Neural progenitor cell (in vitro differentiated cells): Measurements from ENCODE around the gene SPDYC. TPM values are rescaled to one million over a fixed set of nuclear protein-coding genes. Genes with fewer than 3 reads are reported as not detected.

ENCODE experiments used
- DNase-seq: peaks from one replicate; pipeline ENCODE4 v3.0.0-alpha.2; 2016; ENCODE audit warnings: low spot score
- H2AFZ ChIP-seq: fragments of 200-600 bp; sonication (generic); replicated peaks from 2 replicates; pipeline ENCODE4 v1.6.1; 2016; ENCODE audit warnings: antibody characterized with exemption
- H3F3A ChIP-seq: fragments of 200-600 bp; sonication (generic); 2 replicates; pipeline ENCODE4 v1.6.1; 2016; ENCODE audit warnings: antibody characterized with exemption, low read depth
- H3K27ac ChIP-seq: fragments of 200-600 bp; sonication (generic); 2 replicates; pipeline ENCODE4 v1.5.1; 2016; ENCODE audit warnings: mild to moderate bottlenecking
- H3K27me3 ChIP-seq: fragments of 200-600 bp; sonication (generic); 2 replicates; pipeline ENCODE4 v1.6.1; 2016; ENCODE audit warnings: mild to moderate bottlenecking, moderate library complexity
- H3K36me3 ChIP-seq: fragments of 200-600 bp; sonication (generic); 2 replicates; pipeline ENCODE4 v1.5.1; 2016
- H3K4me1 ChIP-seq: fragments of 200-600 bp; sonication (generic); 2 replicates; pipeline ENCODE4 v1.6.1; 2016; ENCODE audit warnings: mixed run types
- H3K4me2 ChIP-seq: fragments of 200-600 bp; sonication (generic); 2 replicates; pipeline ENCODE4 v1.6.1; 2016
- H3K4me3 ChIP-seq: fragments of 200-600 bp; sonication (generic); 2 replicates; pipeline ENCODE4 v1.5.1; 2016
- H3K79me2 ChIP-seq: fragments of 200-600 bp; sonication (generic); 2 replicates; pipeline ENCODE4 v1.6.1; 2016; ENCODE audit warnings: low read depth
- H3K9ac ChIP-seq: fragments of 200-600 bp; sonication (generic); 2 replicates; pipeline ENCODE4 v1.6.1; 2016
- H3K9me3 ChIP-seq: fragments of 200-600 bp; sonication (generic); 2 replicates; pipeline ENCODE4 v1.5.1; 2016; ENCODE audit warnings: low read depth
- H4K20me1 ChIP-seq: fragments of 200-600 bp; sonication (generic); 2 replicates; pipeline ENCODE4 v1.6.1; 2016; ENCODE audit warnings: low read depth
- H3K27ac Mint-ChIP-seq: 3 replicates; pipeline ENCODE4 v1.8.0; 2021; ENCODE audit warnings: mixed read lengths
- H3K27me3 Mint-ChIP-seq: 2 replicates; pipeline ENCODE4 v1.8.0; 2022; ENCODE audit warnings: low read depth, mild to moderate bottlenecking, inconsistent platforms, moderate library complexity, mixed read lengths; ENCODE audit not compliant: insufficient read depth
- H3K36me3 Mint-ChIP-seq: 3 replicates; pipeline ENCODE4 v1.8.0; 2021; ENCODE audit warnings: mixed read lengths
- H3K4me1 Mint-ChIP-seq: 3 replicates; pipeline ENCODE4 v1.8.0; 2021; ENCODE audit warnings: mixed read lengths
- H3K4me3 Mint-ChIP-seq: 3 replicates; pipeline ENCODE4 v1.8.0; 2021; ENCODE audit warnings: mild to moderate bottlenecking, moderate library complexity, mixed read lengths
- H3K9me3 Mint-ChIP-seq: 3 replicates; pipeline ENCODE4 v1.8.0; 2020; ENCODE audit warnings: mixed read lengths
- CTCF ChIP-seq: fragments of 200-600 bp; sonication (generic); IDR thresholded peaks from 2 replicates; pipeline ENCODE4 v1.5.1; 2017; ENCODE audit warnings: antibody characterized with exemption, mild to moderate bottlenecking
- EZH2 ChIP-seq: fragments of 200-600 bp; sonication (generic); IDR thresholded peaks from 2 replicates; pipeline ENCODE4 v1.6.1; 2017; ENCODE audit warnings: antibody characterized with exemption, mild to moderate bottlenecking, moderate library complexity
- EZH2phosphoT487 ChIP-seq: fragments of 200-600 bp; sonication (generic); IDR thresholded peaks from 2 replicates; pipeline ENCODE4 v1.6.1; 2017; ENCODE audit warnings: antibody characterized with exemption
- total RNA-seq: library from RNA; depleted of rRNA; stranded (reverse); fragments of >200 nt; gene quantifications from 2 replicates; pipeline ENCODE4 v1.2.3, GENCODE V29; 2015; ENCODE audit warnings: low replicate concordance

SPDYC gene
- total RNA-seq, 1 donor from 2014 or later, result not detected

- H4K20me1 ChIP-seq, result no peaks in the 10 kb centered on the region
- H3K9me3 ChIP-seq, result no peaks in the 10 kb centered on the region
- peak overlapping the region; percentile 29 for H3K27ac Mint-ChIP-seq
- no peak for DNase-seq
- peaks cover 7% of the 10 kb centered on the region for H3K27me3 Mint-ChIP-seq
- no peaks in the 10 kb centered on the region for H3K9me3 Mint-ChIP-seq
- no peak overlapping the region for H3K4me2 ChIP-seq
- H3K4me1 Mint-ChIP-seq, result peaks cover 6% of the 10 kb centered on the region
- no peak overlapping the region for H2AFZ ChIP-seq
- H3K9ac ChIP-seq, result no peak overlapping the region
- peaks cover 2% of the 10 kb centered on the region for H3K36me3 Mint-ChIP-seq
- no peaks in the 10 kb centered on the region for H3K79me2 ChIP-seq
- TF ChIP-seq CTCF, result no peak
- TF ChIP-seq EZH2phosphoT487, result no peak
- no peak for TF ChIP-seq EZH2
- H3K27ac ChIP-seq, result no peak overlapping the region
- H3K36me3 ChIP-seq, result no peaks in the 10 kb centered on the region
- no peak overlapping the region for H3K4me3 ChIP-seq
- H3K4me3 Mint-ChIP-seq, result no peak overlapping the region
- H3F3A ChIP-seq, result peaks cover 6% of the 10 kb centered on the region
- H3K27me3 ChIP-seq, result no peaks in the 10 kb centered on the region
- peaks cover 3% of the 10 kb centered on the region for H3K4me1 ChIP-seq
Measured at GRCh38 chr11:65205602-65205967, 35.6 kb downstream of the SPDYC start.

- Histone ChIP-seq H3K27me3 (no peaks in the 10 kb centered on the region), H3K36me3 (no peaks in the 10 kb centered on the region), H3F3A (peaks cover 6% of the 10 kb centered on the region), H3K4me3 (no peak overlapping the region), H4K20me1 (no peaks in the 10 kb centered on the region), H3K9ac (no peak overlapping the region), H3K4me1 (peaks cover 3% of the 10 kb centered on the region), H3K9me3 (no peaks in the 10 kb centered on the region), H3K27ac (no peak overlapping the region), H2AFZ (no peak overlapping the region), H3K4me2 (no peak overlapping the region), H3K79me2 (no peaks in the 10 kb centered on the region)
- no peaks in the 10 kb centered on the region for H3K9me3 Mint-ChIP-seq
- no peak for DNase-seq
- H3K27ac Mint-ChIP-seq, result no peak overlapping the region
- peaks cover 6% of the 10 kb centered on the region for H3K4me1 Mint-ChIP-seq
- H3K4me3 Mint-ChIP-seq, result no peak overlapping the region
- peaks cover 2% of the 10 kb centered on the region for H3K36me3 Mint-ChIP-seq
- H3K27me3 Mint-ChIP-seq, result peaks cover 9% of the 10 kb centered on the region
- TF ChIP-seq EZH2, result no peak
- no peak for TF ChIP-seq CTCF
- no peak for TF ChIP-seq EZH2phosphoT487
Measured at GRCh38 chr11:65206441-65206841, 36.4 kb downstream of the SPDYC start.

GRCh38 chr11:65206901-65207300 lies 36.9 kb downstream of the SPDYC start:
- H3K36me3 Mint-ChIP-seq, result peaks cover 2% of the 10 kb centered on the region

More at GRCh38 chr11:65206901-65207300, 36.9 kb downstream of the SPDYC start:
- Histone ChIP-seq H3K36me3 (no peaks in the 10 kb centered on the region), H3K4me1 (peaks cover 3% of the 10 kb centered on the region), H3K4me2 (no peak overlapping the region), H3F3A (peaks cover 6% of the 10 kb centered on the region), H3K27me3 (no peaks in the 10 kb centered on the region), H3K27ac (no peak overlapping the region), H3K9me3 (no peaks in the 10 kb centered on the region), H3K9ac (no peak overlapping the region), H2AFZ (no peak overlapping the region), H3K79me2 (no peaks in the 10 kb centered on the region), H4K20me1 (no peaks in the 10 kb centered on the region), H3K4me3 (no peak overlapping the region)
- Mint-ChIP-seq H3K4me3 (no peak overlapping the region), H3K27me3 (peaks cover 9% of the 10 kb centered on the region), H3K4me1 (peaks cover 6% of the 10 kb centered on the region), H3K9me3 (no peaks in the 10 kb centered on the region), H3K27ac (no peak overlapping the region)
- DNase-seq, result no peak
- no peak for TF ChIP-seq EZH2phosphoT487
- no peak for TF ChIP-seq CTCF
- TF ChIP-seq EZH2, result no peak
